NCI-H128 (cell line): Measurements from ENCODE around the gene UBE2I.
"Not testable (repeated sequence)": the region's sequence is repeated elsewhere in the genome, so short reads cannot be mapped to it uniquely, and the experiment has no call there.

Experiments used
- DNase-seq: peaks from one replicate; lab custom pipeline; 2025; ENCODE audit not compliant: unreplicated experiment; lab: John Stamatoyannopoulos, UW

Gene UBE2I

DNA sequence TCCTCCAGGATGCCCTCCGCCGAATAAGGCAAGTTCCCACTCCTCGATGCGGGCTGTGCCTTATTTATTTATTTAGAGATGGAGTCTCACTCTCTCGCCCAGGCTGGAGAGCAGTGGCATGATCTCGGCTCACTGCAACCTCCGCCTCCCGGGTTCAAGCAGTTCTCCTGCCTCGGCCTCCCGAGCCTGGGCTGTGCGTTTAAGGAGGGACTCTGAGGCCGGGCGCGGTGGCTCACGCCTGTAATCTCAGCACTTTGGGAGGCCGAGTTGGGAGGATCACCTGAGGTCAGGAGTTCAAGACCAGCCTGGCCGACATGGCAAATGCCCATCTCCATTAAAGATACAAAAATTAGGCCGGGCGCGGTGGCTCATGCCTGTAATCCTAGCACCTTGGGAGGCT, 18.7 kb downstream of the UBE2I start:
- DNase-seq: not testable (repeated sequence)

- DNase-seq: not testable (repeated sequence)
Observed at GRCh38 chr16:1328961-1329360, 19.5 kb downstream of the UBE2I start.

GRCh38 chr16:1330260-1330914, 21.0 kb downstream of the UBE2I start:
- DNase-seq: no peak

GRCh38 chr16:1330931-1331711, 21.7 kb downstream of the UBE2I start:
- DNase-seq: no peak

GRCh38 chr16:1331712-1332617, 22.5 kb downstream of the UBE2I start:
- DNase-seq: no peak

GRCh38 chr16:1332618-1333148, 23.2 kb downstream of the UBE2I start:
- no peak for DNase-seq

DNA sequence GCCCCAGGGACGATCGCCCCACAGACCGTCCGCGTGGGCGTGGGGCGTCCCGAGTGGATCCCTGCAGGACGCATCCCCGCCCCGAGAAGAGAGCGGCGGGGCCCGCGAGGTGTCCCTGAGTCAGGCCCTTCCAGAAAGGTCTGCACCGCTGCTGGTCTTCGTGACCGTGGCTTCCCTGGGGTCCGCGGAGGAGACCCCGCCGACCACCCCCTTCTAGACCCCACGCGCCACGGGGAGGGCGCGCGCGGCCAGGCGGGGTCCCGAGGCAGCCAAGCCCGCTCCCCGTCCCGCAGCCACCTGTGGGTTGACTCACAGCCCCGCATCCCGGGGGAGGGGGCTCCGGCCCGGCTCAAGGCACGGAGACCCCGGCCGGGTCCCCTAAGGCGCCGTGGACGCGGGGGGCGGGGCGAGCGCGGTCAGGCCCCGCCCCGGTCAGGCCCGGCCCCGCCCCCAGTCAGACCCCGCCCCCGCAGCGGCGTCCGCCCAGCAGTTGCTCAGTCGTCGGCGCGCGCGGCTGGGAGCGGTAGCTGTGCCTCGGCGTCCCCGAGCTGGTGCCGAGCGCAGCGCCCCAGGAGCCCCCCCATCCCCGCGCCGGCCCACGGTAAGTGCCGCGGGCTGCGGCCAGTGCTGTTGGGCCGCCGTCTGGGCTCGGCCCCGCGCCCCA, 23.8 kb downstream of the UBE2I start, which contains the start of gene BAIAP3:
Gene BAIAP3, plus strand, starts transcription at position 497 of the 664 bp plus-strand sequence. CDS start 4,905 bp downstream, outside the sequence.
- DNase-seq: no peak

- DNase-seq: no peak
Observed at GRCh38 chr16:1333854-1334700, 24.6 kb downstream of the UBE2I start.

DNA sequence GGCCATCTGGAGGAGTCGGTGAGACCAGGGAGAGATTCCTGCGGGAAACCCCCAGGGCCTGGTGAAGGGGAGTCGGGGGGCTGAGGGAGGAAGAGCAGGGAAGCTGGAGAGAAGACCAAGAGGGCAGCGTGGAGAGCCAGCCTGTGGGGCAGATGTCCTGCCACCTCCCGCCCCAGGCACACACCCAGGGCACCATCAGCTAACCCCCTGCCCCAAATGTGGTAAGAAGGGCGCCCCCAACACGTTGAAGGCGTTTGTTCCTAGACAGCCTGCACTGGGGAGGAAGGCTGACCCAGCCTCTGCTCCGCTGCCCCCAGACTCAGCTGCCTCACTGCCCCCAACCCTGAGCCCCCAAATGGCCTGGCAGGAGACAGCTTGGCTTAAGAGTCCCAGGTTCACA, 25.3 kb downstream of the UBE2I start:
- no peak for DNase-seq

- DNase-seq: no peak
Observed at GRCh38 chr16:1335211-1335971, 26.0 kb downstream of the UBE2I start.

DNA sequence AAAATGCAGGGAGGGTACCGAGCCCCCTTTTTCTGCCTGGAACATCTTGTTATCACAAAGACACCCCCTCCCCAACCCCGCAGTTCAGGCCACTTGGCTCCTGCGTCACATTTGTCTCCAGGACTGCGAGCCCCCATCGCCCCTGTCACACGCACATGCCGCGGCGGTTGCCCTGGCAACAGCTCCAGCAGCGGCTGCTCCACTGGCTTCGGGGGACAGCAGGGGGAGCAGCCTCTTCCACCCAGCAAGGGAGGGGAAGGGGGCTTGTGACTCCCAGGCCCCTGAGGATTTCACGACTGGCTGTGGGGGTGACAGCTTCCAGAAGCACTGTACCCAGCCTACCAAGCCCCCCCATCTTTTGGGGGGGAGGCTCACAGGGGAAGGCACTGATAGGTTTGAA, 26.6 kb downstream of the UBE2I start:
- no peak for DNase-seq

DNA sequence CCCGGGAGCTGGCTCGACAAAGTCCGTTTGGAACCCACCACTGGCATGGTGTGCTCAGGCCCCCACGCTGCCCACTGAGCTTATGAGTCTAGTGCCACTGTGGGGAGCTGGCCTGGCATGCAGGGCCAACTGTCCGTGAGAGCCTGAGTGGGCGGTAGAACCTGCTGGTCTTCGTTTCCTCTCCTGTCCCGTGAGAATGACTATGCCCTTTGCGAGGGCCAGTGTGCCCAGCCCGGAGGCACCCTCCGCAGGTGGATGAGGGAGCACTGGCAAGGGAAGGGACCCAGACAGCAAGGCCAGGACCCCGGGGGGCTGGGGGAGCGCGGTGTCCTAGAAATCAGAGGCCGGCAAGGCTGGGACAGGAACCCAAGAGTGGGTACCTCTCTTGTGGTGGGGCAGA, 27.2 kb downstream of the UBE2I start:
- no peak for DNase-seq

DNA sequence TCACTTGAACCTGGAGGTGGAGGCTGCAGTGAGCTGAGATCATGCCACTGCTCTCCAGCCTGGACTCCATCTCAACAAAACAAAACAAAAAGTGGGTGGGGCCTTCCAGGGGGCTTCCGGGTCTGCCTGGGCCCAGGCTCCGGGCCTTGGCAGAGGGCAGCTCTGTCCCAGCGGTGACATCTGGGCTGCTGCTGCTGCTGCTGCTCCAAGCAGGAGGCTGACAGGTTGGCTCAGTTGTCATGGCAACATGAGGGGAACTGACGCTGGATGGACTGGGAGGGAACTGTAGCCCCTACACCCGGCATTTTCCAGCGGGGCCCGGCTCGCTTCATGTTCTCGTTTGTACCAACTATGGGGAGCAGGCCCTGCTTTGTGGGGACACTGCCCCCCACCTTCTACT, 28.1 kb downstream of the UBE2I start:
- DNase-seq: no peak

DNA sequence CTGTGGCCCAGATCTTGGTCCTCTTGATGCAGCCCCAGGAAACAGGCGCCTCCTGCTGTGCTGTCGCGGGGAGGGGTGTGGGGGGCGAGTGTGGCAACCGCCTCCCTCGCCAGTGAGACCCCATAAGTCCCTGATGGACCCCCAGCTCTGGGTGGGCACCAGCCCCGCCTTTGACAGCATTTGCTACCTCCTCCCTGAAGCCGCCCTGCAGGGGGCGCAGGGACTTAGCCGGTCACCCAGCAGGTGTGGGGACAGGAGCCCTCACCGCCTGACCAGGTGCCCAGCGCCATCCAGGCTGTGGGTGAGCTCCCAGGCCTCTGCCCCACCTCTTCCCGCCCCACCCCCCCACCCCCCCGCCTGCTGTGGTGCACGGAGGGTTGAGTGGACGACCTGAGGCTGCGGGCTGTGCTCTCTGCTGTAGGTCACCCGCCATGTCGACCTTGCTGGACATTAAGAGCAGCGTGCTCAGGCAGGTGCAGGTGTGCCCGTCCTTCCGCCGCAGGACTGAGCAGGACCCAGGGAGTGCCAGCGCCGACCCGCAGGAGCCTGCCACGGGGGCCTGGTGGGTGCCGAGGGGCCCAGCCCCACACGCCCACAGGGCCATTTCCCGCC, 28.8 kb downstream of the UBE2I start:
- no peak for DNase-seq

DNA sequence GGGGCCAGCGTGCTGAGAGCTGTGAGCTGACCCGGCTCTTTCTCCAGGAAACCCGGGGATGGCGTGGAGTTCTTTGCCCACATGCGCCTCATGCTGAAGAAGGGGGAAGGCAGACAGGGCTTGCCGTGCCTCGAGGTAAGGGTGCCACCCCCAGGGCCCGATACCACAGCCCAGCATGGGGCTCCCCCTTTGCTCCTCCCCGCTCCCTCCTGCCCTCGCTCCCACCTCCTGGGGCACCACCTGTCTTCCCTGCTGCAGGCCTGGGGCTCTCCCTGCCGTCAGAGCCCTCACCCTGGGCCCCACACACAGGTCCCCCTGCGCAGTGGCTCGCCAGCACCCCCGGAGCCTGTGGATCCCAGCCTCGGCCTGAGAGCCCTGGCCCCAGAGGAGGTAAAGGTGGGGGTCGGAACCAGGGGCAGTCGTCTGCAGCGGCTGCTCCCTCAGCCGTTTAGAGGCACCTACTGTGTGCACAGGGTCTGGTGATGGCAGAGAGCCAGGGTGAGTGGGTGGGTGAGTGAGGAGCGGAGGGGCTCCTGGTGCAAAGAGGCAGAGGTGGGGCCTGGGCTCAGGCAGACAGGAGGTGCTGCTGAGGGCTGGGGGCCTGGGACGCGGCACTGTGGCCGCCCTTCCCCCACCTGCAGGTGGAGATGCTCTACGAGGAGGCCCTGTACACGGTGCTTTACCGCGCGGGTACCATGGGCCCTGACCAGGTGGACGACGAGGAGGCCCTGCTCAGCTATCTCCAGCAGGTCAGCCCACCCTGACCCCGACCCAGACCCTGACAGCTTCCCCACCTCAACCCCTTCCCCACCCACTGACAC, 29.6 kb downstream of the UBE2I start:
- no peak for DNase-seq

DNA sequence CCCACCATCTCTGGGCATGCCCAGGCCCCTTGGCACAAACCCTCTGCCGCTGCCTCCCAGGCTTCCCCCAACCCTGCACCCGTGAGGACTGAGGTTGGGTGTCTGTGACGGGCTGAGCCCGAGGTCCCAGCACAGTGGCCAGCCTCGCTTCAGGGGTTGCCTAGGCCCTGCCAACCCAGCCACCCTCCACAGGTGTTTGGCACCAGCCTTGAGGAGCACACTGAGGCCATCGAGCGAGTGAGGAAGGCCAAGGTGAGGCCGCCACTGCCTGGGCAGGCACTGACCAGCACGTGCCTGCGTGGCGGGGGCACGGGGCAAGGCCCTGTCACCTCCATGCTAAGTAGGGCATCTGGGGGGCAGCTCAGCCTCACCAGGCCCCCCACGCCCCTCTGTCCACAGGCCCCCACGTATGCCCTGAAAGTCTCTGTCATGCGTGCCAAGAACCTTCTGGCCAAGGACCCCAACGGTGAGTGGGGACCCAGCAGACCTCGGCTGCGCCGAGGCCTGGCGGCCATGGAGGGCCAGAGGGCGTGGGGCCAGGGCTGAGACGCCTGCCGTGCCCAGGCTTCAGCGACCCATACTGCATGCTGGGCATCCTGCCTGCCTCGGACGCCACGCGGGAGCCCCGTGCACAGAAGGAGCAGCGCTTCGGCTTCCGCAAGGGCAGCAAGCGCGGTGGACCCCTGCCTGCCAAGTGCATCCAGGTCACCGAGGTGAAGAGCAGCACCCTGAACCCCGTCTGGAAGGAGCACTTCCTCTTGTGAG, 31.5 kb downstream of the UBE2I start:
- no peak for DNase-seq
